ENCODE data around the gene MAST1.

Gene MAST1

GRCh38 chr19:12922959-12923358 lies 84.6 kb downstream of the MAST1 start:
- no peak for TF ChIP-seq CTCF (IDR thresholded peaks at IDR 0.05; ENCODE audit: low read depth, low read length)

More at GRCh38 chr19:12922959-12923358, 84.6 kb downstream of the MAST1 start:
- no peak overlapping the region for H3K4me3 ChIP-seq (ENCODE audit: low read depth, low read length)
- peaks cover 56% of the 10 kb centered on the region for H3K36me3 ChIP-seq
- H3K4me1 ChIP-seq, result no peaks in the 10 kb centered on the region
- H3K9me3 ChIP-seq, result peaks cover 6% of the 10 kb centered on the region
- no peaks in the 10 kb centered on the region for H3K27me3 ChIP-seq
- no peak for DNase-seq

All from BE2C (cell line).